GM12891 (cell line): ENCODE results near the gene PFKFB1.
"Not testable (repeated sequence)": the region's sequence is repeated elsewhere in the genome, so short reads cannot be mapped to it uniquely, and the experiment has no call there.

Experiments
- DNase-seq: peaks from one replicate; pipeline ENCODE4 v3.0.0; 2011; ENCODE audit warnings: low spot score; ENCODE audit not compliant: insufficient read length
- FAIRE-seq: peaks from 2 replicates; lab custom pipeline; 2011; peaks lifted over from hg19 to GRCh38; lab: Jason Lieb, UNC
- PAX5 ChIP-seq: IDR thresholded peaks from 2 replicates; pipeline ENCODE4 v1.6.1; 2011; ENCODE audit warnings: low read length, moderate library complexity, mild to moderate bottlenecking; ENCODE audit not compliant: insufficient read depth, severe bottlenecking
- POLR2A ChIP-seq: IDR thresholded peaks from 2 replicates; pipeline ENCODE4 v1.6.1; 2011; ENCODE audit warnings: low read depth, low read length, control low read depth
- POLR2AphosphoS5 ChIP-seq: IDR thresholded peaks from 2 replicates; pipeline ENCODE4 v1.6.1; 2011; ENCODE audit warnings: low read depth, low read length, control low read depth
- POU2F2 ChIP-seq: IDR thresholded peaks from 2 replicates; pipeline ENCODE4 v1.6.1; 2011; ENCODE audit warnings: low read depth, mild to moderate bottlenecking, control low read depth, low read length, moderate library complexity
- SPI1 ChIP-seq: IDR thresholded peaks from 2 replicates; pipeline ENCODE4 v1.6.1; 2011; ENCODE audit warnings: low read depth, low read length, control low read depth
- TAF1 ChIP-seq: IDR thresholded peaks from 2 replicates; pipeline ENCODE4 v1.6.1; 2011; ENCODE audit warnings: low read depth, low read length, control low read depth

Gene PFKFB1

DNA sequence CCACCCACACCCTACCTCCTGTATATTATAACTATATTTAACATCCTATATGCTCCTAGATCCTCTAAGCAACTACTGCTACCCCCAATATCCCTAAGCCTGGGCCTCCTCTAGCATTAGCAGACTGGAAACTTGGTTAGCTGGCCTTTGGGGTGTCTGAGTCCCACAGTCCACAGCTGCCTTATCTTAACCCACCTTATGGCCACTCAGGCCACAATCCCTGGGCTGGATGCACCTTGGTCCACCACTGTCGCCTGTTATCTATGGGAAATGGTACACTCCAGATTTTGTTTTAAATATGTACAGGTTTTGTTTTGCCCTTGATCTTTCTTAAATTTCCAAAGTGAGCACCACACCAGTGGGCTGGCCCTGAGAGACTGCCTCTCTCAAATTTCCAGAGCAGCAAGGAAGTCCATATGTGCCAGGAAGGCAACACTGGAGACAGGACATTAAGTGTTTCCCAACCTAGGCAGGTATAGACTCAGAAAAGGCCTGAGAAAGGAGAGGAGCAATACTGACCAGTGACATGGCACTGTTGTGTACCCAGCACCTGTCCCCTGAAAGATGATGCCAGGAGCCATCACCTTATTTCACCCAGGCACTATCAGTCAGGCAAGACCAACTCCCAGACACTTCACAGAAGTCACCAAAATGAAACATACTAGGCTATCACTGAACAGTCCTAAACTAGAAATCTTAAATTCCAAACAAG lies 921 bp downstream of the PFKFB1 start:
- TF ChIP-seq TAF1, result no peak
- TF ChIP-seq PAX5, result no peak
- TF ChIP-seq SPI1, result no peak

DNA sequence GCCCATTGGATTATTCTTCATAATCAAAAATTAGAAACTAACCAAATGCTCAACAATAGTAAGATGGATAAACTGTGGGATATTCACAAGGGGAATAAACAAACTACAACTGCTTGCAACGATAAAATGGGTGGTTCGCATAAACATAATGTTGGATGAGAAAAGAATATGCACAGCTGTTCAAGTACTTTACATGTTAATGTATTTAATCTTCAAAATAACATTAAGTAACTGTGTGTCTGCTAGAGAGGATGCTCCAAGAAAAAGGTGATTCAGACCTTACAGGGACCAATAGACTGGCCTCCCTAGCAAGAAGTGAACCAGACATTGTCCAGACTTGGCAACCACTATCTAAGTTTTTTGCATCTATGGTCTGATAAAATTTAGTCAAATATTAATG lies 2.3 kb downstream of the PFKFB1 start:
- FAIRE-seq (no peak), DNase-seq (no peak)
- no peak for TF ChIP-seq PAX5
- no peak for TF ChIP-seq SPI1
- TF ChIP-seq POLR2A, result no peak

More for the DNA sequence above, 921 bp downstream of the PFKFB1 start:
- DNase-seq (no peak), FAIRE-seq (no peak)

DNA sequence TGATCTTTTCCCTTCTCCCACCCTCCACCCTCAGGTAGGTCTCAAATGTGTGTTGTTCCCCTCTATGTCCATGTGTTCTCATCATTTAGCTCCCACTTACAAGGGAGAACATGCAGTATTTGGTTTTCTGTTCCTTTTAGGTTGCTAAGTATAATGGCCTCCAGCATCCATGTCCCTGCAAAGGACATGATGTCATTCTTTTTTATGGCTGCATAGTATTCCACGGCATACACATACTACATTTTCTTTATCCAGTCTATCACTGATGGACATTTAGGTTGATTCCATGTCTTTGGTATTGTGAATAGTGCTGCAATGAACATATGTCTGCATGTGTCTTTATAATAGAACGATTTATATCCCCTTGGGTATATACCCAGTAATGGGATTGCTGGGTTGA lies 10.7 kb downstream of the PFKFB1 start:
- DNase-seq, FAIRE-seq: not testable (repeated sequence)

DNA sequence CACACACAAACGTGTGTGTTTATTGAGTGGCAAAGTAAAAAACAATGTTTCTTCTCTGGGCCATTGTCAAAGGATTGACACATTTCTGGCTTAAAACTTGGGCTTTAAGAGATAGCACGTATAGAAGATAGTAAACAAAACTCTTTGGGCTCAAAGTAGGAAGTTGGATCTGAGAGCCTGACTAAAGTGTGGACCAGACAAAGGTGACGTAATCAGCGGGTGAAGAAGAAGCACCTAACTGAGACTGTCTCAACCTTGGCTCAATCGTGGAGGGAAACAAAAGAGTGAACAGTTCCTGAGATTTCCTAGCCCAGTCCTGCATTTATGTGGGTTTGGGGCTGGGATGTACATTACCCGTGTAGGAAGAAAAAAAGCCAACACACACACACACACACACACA lies 13.7 kb downstream of the PFKFB1 start:
- FAIRE-seq (no peak), DNase-seq (no peak)
- TF ChIP-seq TAF1, result no peak
- no peak for TF ChIP-seq POLR2AphosphoS5

DNA sequence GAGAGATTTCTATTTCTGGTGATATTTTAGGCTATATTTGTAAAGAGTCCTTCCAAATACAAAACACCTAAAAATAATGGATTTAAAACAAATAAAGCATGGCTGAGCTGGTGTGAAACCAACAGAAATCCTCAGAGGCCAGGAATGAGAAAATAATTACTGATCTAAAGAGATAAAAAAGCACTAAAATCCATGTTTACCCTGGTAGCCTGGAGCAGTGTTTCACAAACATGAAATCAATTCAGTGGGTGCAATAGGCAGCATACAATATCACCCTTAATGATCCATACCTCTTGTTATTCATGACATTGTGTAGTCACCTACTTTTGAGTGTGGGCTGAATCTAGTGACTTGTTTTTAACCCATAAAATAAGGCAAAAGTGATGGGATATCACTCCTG lies 14.6 kb downstream of the PFKFB1 start:
- FAIRE-seq (no peak), DNase-seq (no peak)
- TF ChIP-seq PAX5 (no peak), POLR2AphosphoS5 (no peak), SPI1 (no peak), TAF1 (no peak)

DNA sequence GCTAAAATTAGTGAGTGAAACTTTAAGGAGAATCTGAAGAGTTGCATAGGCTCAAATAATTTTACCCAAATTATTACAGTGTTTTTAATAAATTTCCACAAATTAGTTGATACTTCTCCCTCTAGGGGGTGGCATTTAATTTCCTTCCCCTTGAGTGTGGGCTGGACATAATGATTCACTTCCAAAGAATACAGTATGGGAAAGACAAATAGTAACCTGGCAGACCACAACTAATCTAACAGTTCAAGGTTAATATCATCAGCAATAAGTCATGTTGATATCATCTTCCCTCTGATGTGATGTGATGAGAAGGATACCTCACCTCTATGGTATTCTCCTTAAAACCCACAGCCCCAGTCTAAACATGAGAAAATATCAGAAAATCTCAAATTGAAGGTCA lies 15.5 kb downstream of the PFKFB1 start:
- DNase-seq (no peak), FAIRE-seq (no peak)
- TF ChIP-seq TAF1 (no peak), PAX5 (no peak), SPI1 (no peak), POLR2A (no peak), POLR2AphosphoS5 (no peak), POU2F2 (no peak)

DNA sequence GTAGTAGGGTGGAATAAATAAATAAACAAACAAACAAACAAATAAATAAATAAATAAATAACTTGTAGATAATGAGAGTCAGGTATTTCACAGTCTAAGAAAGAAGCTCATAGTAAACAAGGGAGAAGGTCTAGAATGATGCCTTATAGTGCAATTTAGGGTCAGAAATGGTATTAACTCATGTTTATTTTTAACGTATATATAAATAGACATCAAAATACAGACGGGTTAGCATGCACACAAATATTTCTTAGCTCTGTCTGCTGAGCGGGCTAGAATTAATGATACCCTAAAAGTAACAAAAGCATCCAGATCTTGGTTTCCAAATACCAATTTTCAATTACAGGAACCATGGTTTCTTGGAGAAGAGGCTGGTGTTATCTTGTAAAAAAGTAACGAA lies 16.6 kb downstream of the PFKFB1 start:
- no peak for FAIRE-seq
- no peak for DNase-seq
- TF ChIP-seq POLR2A, result no peak
- TF ChIP-seq PAX5, result no peak
- TF ChIP-seq POLR2AphosphoS5, result no peak
- TF ChIP-seq POU2F2, result no peak
- TF ChIP-seq TAF1, result no peak
- TF ChIP-seq SPI1, result no peak

DNA sequence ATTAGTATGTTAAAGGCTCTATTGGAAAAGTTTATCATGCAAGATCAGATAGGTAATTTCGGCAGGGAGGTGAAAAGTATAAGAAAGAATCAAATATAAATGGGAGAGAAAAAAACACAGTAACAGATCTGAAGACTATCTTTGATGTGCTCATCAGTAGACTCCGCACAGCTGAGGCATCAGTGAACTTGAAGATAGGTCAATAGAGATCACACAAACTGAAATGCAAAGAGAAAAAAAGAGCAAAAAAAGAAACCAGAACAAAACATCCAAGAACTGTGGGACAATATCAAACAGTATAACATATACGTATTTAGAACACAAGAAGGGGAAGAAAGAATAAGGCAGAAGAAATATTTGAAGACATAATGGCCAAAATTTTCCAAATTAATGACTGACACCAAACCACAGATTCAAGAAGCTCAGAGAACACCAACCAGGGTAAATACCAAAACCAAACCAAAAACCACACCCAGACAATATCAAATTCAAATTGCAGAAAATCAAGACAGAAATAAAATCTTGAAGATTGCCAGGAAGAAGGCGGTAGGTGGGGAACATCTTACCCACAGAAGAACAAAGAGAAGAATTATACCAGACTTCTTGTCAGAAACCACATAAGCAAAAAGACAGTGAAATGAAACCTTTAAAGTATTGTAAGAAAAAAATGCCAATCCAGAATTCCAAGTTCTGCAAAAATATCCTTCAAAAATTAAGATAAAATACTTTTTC lies 29.1 kb downstream of the PFKFB1 start:
- DNase-seq (no peak), FAIRE-seq (no peak)
- TF ChIP-seq PAX5, result no peak
- TF ChIP-seq TAF1, result no peak
- no peak for TF ChIP-seq POLR2AphosphoS5
- no peak for TF ChIP-seq POLR2A
- TF ChIP-seq POU2F2, result no peak
- TF ChIP-seq SPI1, result no peak

DNA sequence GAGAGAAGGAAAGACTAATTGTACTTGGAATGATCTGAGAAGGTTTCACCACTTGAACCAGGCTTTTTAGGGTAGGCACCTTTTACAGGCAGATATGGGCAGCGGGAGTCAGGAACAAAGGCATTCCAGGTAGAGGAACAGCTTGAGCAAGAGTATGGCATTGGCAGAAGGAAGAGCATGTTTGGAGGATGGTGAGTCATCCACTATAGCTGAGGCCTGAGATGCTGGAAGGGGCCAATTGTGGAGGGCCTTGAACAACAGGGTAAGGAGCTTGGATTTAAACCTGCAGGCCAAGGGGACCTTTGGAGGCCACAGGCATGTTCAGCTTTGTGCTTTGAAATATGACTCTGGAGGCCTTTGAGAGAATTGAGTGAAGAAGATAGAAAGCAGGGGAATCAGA lies 32.2 kb downstream of the PFKFB1 start:
- no peak for FAIRE-seq
- no peak for TF ChIP-seq PAX5
- no peak for TF ChIP-seq POLR2AphosphoS5
- TF ChIP-seq POU2F2, result no peak
- TF ChIP-seq TAF1, result no peak
- DNase-seq, result no peak

DNA sequence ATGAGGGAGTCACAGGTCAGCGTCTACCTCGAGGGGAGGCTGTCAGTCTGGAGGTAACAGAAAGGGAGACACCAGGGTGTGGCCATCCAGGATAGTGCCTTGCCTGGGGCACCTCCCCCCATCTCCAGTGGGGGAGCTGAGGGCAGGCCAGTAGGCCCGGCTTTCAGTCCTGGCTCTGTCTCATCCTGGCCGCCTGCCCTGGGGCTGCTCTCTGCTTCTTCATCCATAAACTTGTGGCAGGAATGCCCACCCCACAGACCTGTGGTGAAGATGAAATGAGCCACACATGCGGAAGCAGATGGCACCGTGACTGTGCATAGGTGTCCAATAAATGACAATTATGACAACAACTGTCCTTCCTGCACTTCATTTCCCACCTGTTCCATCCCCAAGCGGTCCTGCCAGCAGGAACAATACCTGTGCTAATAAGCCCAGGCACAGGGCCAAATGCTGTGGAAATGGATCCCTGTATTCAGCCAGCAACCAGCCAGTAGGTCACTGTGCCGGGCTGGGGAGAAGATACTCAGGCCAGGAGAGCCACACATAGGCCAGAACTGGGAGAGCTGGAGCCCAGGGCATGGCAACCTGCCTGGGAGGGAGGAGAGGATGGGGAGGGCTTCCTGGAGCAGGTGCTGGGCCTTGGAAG lies 43.1 kb downstream of the PFKFB1 start:
- no peak for DNase-seq
- TF ChIP-seq POU2F2, result no peak
- no peak for FAIRE-seq
